Skeletal muscle tissue (tissue), 4 donors: Measurements from ENCODE around the gene HDAC4. TPM values are rescaled to one million over a fixed set of nuclear protein-coding genes. Genes with fewer than 3 reads are reported as not detected.
"Not testable (repeated sequence)": the region's sequence is repeated elsewhere in the genome, so short reads cannot be mapped to it uniquely, and the experiment has no call there.

Experiments used
- H3K27ac ChIP-seq: one replicate; pipeline ENCODE4 v1.7.0; 2013; ENCODE audit warnings: mild to moderate bottlenecking, low read depth, low read length, inconsistent platforms
- H3K27me3 ChIP-seq, 3 donors: one replicate each; pipeline ENCODE4 v1.7.0; 2013; ENCODE audit warnings: low read length in 3 of 3; ENCODE audit not compliant: control insufficient read depth in 3 of 3, insufficient read depth in 3 of 3
- H3K36me3 ChIP-seq, 3 donors: one replicate each; pipeline ENCODE4 v1.7.0; 2013; ENCODE audit warnings: low read length in 3 of 3; ENCODE audit not compliant: control insufficient read depth in 3 of 3, insufficient read depth in 3 of 3
- H3K4me1 ChIP-seq, 3 donors: one replicate each; pipeline ENCODE4 v1.7.0; 2013; ENCODE audit warnings: low read length in 3 of 3, mild to moderate bottlenecking in 3 of 3; ENCODE audit not compliant: control insufficient read depth in 3 of 3, insufficient read depth in 3 of 3
- H3K4me3 ChIP-seq, 3 donors: one replicate each; pipeline ENCODE4 v1.7.0; 2013; ENCODE audit warnings: low read length in 3 of 3
- H3K9ac ChIP-seq, 3 donors: one replicate each; pipeline ENCODE4 v1.7.0; 2013; ENCODE audit warnings: low read length in 3 of 3, mild to moderate bottlenecking in 3 of 3, moderate library complexity in 2 of 3, low read depth in 1 of 3
- H3K9me3 ChIP-seq, 3 donors: one replicate each; pipeline ENCODE4 v1.7.0; 2013; ENCODE audit warnings: low read length in 3 of 3; ENCODE audit not compliant: control insufficient read depth in 3 of 3
- total RNA-seq: library from RNA; depleted of rRNA; stranded (reverse); fragments of >200 nt; gene quantifications from one replicate; pipeline ENCODE4 v1.2.3, GENCODE V29; 2014
- donor health status: Osteomylitis.

HDAC4 gene
- total RNA-seq, 1 donor from 2014 or later: 23.5 TPM

DNA sequence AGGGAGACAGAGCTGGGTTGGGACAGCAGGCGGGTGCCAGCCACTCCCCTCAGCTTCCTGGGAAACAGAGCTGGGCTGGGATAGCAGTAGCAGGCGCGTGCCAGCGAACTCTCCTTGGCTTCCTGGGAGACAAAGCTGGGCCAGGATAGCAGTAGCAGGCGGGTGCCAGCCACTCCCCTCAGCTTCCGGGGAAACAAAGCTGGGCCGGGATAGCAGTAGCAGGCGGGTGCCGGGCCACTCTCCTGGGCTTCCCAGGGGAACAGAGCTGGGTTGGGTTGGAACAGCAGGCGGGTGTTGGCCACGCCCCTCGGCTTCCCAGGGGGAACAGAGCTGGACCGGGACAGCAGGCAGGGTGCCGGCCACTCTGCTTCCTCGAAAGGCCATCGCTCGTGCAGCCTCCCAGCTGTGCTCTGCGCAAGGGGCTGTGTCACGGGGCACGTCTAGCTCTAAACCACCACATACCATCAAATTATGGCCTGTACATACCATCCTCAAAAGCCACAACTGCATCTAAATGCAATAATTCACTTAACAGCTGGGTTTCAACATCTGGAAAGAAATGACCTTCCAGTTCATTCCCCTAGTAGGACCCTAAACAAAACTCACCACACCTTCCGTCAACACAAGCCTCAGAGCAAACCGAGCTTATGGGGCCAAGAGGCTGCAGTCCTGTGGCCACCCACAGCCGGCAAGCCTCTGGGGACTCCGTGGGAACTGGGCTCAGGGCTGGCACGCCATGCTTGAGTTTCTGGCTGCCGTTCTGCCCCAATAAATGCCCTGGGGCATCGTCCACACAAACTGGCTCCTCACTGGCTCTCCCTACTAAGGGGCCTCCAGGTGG, 324.7 kb downstream of the HDAC4 start:
- H3K36me3 ChIP-seq: peaks cover 60 to 82% (median 78%) of the 10 kb centered on the region in 3 donors
- no peak overlapping the region for H3K4me3 ChIP-seq
- peaks cover 0 to 3% (median 0%) of the 10 kb centered on the region in 3 donors for H3K4me1 ChIP-seq
- peak overlapping the region in 1 of 3 donors; percentile 45 for H3K9ac ChIP-seq
- H3K27ac ChIP-seq: no peak overlapping the region
- H3K27me3 ChIP-seq: no peaks in the 10 kb centered on the region
- H3K9me3 ChIP-seq: no peaks in the 10 kb centered on the region

DNA sequence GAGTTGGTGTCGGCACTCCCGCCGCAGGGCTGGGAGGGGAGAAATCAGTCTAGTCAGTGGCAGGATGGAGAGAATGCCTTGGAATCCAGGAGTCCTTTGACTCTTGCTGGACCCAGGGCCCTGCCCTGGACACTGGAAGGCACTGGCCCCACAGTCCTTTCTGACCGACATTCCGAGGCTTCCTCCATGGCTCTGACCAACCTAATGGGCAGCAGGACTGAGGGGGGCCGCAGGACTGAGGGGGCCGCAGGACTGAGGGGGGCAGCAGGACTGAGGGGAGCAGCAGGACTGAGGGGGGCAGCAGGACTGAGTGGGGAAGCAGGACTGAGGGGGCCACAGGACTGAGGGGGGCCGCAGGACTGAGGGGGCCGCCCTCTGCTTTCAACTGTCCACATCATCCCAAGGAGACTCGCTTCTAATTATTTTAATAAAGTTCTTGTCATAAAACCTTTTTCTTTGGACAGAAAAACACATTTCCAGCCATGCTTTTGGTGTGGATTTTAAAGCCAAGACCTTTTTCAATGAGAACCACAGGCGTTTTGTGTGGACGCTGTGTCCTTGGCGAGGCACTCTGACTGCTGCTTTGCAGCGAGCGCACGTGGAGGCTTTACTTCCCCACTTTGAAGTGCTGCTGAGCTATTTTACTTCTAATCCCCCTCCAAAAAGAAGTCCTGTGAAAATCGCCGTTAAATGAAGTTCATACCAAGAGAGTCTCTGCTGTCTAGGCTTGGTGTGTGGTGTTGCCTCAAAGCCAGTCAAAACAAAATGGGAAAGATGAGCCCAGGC, 326.9 kb downstream of the HDAC4 start:
- Histone ChIP-seq H3K27me3 (no peaks in the 10 kb centered on the region), H3K36me3 (peaks cover 46 to 64% (median 58%) of the 10 kb centered on the region in 3 donors), H3K9ac (no peak overlapping the region), H3K9me3 (no peaks in the 10 kb centered on the region), H3K4me1 (peaks cover 0 to 3% (median 0%) of the 10 kb centered on the region in 3 donors), H3K4me3 (no peak overlapping the region), H3K27ac (no peak overlapping the region)

DNA sequence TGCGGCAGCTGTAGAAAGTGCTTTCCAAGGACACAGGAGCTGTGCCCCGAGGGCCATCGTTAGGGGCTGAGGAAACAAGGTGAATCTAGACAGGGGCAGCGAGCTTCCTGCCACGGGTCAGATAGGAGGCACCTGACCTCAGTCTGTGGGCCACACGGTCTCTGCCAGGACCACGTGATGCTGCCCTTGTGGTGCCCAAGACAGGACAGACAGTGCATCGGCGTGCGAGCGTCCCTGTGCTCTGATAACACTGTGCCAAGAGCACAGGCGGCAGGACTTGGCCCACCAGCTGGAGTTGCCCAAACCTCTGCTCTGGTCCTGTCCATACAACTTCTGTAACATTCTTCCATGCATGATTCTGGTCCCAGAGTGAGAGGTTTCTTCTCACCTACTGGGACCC, 327.6 kb downstream of the HDAC4 start:
- H3K9ac ChIP-seq: no peak overlapping the region
- H3K36me3 ChIP-seq: peaks cover 45 to 63% (median 58%) of the 10 kb centered on the region in 3 donors
- no peak overlapping the region for H3K27ac ChIP-seq
- H3K9me3 ChIP-seq: no peaks in the 10 kb centered on the region
- H3K4me3 ChIP-seq: no peak overlapping the region
- no peaks in the 10 kb centered on the region for H3K27me3 ChIP-seq
- peaks cover 0 to 3% (median 0%) of the 10 kb centered on the region in 3 donors for H3K4me1 ChIP-seq

DNA sequence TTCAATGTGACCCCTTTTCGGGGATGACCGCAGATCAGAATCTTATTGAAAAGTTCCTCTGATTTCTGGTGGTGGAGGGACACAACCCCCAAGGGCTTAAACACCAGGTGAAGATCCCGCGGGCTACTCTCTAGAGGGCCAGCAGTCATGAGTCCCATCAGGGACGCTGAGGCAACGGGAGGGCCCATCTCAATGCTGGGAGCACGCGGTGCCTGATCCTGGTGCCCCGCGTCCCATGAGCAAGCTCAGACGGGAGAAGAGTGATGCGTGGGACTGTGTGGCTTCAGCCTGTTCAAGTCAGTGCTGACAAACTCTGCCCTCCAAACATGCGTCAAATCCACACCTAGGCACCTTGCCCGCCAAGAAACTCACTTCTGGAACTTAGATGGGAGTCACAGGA, 328.0 kb downstream of the HDAC4 start:
- Histone ChIP-seq H3K27ac (no peak overlapping the region), H3K36me3 (peaks cover 47 to 65% (median 60%) of the 10 kb centered on the region in 3 donors), H3K27me3 (no peaks in the 10 kb centered on the region), H3K4me3 (no peak overlapping the region), H3K9me3 (no peaks in the 10 kb centered on the region), H3K9ac (no peak overlapping the region), H3K4me1 (peaks cover 0 to 3% (median 0%) of the 10 kb centered on the region in 3 donors)

DNA sequence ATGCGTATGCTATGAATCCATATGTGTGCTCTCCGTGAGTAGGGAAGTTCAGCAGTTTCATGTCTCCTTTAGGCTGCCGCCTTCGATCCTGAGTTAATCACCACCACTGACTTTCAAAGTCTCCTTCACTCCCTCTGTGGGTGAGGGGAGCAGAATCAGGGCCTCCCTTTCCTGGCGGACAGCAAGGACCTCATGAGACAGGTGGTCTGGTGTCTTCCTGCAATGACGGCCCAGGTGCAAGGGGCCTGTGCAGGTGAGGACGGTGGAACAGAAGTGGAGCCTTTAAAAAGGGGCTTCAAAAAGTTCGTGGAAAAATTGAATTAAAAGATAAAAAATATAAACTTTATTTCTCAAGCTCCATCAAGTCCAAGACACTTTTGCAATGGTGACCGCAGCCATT, 330.4 kb downstream of the HDAC4 start:
- peaks cover 58 to 68% (median 61%) of the 10 kb centered on the region in 3 donors for H3K36me3 ChIP-seq
- H3K9me3 ChIP-seq: no peaks in the 10 kb centered on the region
- no peak overlapping the region for H3K9ac ChIP-seq
- peaks cover 4 to 8% (median 6%) of the 10 kb centered on the region in 3 donors for H3K4me1 ChIP-seq
- no peaks in the 10 kb centered on the region for H3K27me3 ChIP-seq
- H3K27ac ChIP-seq: no peak overlapping the region
- no peak overlapping the region for H3K4me3 ChIP-seq

DNA sequence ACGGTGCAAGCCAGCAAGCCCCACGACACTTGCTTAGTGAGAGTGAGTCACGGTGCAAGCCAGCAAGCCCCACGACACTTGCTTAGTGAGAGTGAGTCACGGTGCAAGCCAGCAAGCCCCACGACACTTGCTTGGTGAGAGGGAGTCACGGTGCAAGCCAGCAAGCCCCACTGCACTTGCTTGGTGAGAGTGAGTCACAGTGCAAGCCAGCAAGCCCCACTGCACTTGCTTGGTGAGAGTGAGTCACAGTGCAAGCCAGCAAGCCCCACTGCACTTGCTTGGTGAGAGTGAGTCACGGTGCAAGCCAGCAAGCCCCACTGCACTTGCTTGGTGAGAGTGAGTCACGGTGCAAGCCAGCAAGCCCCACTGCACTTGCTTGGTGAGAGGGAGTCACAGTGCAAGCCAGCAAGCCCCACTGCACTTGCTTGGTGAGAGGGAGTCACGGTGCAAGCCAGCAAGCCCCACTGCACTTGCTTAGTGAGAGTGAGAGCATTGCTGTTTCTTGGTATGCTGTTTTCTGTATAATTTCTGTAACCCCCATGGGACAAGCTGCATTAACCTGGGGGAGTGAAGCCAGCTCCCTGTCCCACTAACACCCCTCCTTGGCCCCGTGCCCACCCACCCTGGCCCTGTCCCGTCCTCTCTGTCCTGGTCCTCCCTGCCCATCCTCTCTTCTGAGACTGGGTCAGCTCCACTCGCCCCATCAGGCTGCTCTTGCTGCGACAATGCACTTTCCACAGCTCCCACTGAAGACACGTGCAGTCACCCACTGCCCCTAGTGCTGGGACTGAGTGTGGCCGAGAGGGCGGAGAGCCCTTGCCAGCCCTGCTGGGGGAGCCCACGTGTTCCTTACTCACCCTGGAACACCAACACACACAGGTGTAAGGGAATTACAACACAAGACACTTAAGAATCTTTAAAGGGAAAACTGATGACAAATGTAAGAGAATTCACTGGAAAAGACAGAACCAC, 331.2 kb downstream of the HDAC4 start:
- H3K27ac ChIP-seq, H3K9me3 ChIP-seq, H3K27me3 ChIP-seq, H3K4me3 ChIP-seq, H3K9ac ChIP-seq: not testable (repeated sequence)
- peaks cover 62 to 73% (median 65%) of the 10 kb centered on the region in 3 donors for H3K36me3 ChIP-seq
- H3K4me1 ChIP-seq: peaks cover 4 to 11% (median 7%) of the 10 kb centered on the region in 3 donors

DNA sequence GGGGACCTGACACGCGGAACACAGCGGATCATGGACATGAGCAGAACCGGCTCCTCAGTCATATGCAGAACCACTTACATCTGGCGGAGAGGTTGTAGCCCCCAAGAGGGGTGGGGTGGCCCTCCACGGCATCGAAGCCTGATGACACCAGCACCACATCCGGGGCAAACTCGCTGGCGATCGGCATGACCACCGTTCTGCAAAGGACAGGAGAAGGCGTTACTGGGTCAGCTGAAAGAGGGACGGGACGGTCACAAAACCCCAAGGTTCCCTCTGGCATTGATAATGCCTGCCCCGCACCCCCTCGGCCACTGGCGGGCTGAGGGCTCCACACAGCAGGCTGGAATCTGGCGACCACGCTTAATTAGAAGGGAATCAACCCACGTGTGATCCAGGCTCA, 332.4 kb downstream of the HDAC4 start:
- Histone ChIP-seq H3K9me3 (no peaks in the 10 kb centered on the region), H3K4me3 (no peak overlapping the region), H3K27me3 (no peaks in the 10 kb centered on the region), H3K4me1 (peaks cover 4 to 11% (median 7%) of the 10 kb centered on the region in 3 donors), H3K27ac (no peak overlapping the region), H3K9ac (no peak overlapping the region), H3K36me3 (peaks cover 69 to 77% (median 69%) of the 10 kb centered on the region in 3 donors)

DNA sequence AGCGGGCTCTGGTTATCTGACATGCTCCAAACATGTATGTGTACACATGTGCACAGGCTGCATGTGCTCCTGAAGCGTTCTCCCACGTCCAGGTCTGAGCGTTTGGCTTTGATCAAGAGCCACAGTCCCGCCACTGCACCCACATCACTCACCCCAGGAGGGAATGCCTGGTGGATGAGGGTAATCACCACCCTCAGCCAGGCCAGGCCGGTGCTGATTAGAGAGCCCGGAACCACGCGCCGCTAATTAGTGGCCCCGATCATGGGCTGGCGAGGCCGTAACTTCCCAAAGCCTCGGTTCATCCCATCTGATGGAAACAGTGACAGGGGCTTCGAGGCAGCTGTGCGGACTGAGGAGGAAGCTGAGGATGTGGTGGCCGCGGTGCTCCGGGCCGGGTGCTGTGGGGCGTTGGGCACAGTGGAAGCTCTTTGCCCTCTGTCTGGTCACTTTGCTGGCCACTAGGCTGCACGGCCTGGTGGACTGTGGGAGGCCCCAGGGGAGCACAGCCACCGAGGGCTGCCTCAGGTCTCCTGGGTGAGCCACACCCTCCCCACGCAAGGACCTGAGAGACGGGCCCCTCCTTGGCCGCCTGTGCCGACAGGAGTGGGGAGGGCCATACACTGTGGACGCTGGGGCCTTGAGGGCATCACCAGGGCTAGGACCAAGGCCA, 333.5 kb downstream of the HDAC4 start:
- H3K36me3 ChIP-seq: peaks cover 61 to 70% (median 65%) of the 10 kb centered on the region in 3 donors
- H3K9ac ChIP-seq: no peak overlapping the region

DNA sequence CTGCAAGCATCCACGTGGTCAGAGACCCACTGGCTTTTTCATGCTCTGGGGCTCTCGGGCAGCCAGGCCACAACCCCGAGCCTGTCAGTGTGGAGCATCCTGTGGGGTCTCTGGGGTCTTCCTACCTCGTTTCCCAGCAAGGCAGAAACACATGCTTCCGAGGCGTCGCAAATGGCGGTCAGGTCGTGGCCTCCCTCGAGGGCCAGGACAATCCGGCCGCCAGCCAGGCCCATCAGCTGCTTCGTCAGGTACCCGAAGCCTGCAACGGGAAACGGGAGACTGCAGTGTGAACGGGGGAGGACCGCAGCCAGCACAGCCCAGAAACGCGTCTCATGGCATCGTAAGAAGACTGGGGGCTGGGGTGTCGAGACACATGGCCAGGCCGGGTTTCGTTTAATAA, 334.2 kb downstream of the HDAC4 start:
- H3K4me1 ChIP-seq: peaks cover 4 to 11% (median 7%) of the 10 kb centered on the region in 3 donors
- no peaks in the 10 kb centered on the region for H3K9me3 ChIP-seq
- peak overlapping the region in 1 of 3 donors; percentile 8 for H3K9ac ChIP-seq
- no peak overlapping the region for H3K4me3 ChIP-seq
- H3K36me3 ChIP-seq: peaks cover 57 to 65% (median 59%) of the 10 kb centered on the region in 3 donors
- no peaks in the 10 kb centered on the region for H3K27me3 ChIP-seq
- no peak overlapping the region for H3K27ac ChIP-seq

More for the DNA sequence above, 333.5 kb downstream of the HDAC4 start:
- Histone ChIP-seq H3K27ac (no peak overlapping the region), H3K9me3 (no peaks in the 10 kb centered on the region), H3K4me3 (no peak overlapping the region), H3K4me1 (peaks cover 4 to 11% (median 7%) of the 10 kb centered on the region in 3 donors), H3K27me3 (no peaks in the 10 kb centered on the region)
